ENCODE data around the gene POLR1A.

Gene POLR1A

GRCh38 chr2:86000938-86001312, 104.8 kb downstream of the POLR1A start:
- no peaks in the 10 kb centered on the region for H3K9me3 ChIP-seq (ENCODE audit: control insufficient read depth, low read length)
- H3K27ac ChIP-seq (ENCODE audit: insufficient read depth, low read length, poor library complexity, severe bottlenecking): no peak overlapping the region
- H3K4me3 ChIP-seq (ENCODE audit: insufficient read depth, low read depth, low read length, poor library complexity, severe bottlenecking): no peak overlapping the region
- H3K36me3 ChIP-seq (ENCODE audit: control insufficient read depth, insufficient read depth, low read length): no peaks in the 10 kb centered on the region
- no peaks in the 10 kb centered on the region for H3K27me3 ChIP-seq (replicated peaks; ENCODE audit: control insufficient read depth, insufficient read depth, low read length, poor library complexity, severe bottlenecking)
- H3K4me1 ChIP-seq (ENCODE audit: control insufficient read depth, insufficient read depth, low read length, poor library complexity, severe bottlenecking): peaks cover 11% of the 10 kb centered on the region
- DNase-seq: no peak

DNA sequence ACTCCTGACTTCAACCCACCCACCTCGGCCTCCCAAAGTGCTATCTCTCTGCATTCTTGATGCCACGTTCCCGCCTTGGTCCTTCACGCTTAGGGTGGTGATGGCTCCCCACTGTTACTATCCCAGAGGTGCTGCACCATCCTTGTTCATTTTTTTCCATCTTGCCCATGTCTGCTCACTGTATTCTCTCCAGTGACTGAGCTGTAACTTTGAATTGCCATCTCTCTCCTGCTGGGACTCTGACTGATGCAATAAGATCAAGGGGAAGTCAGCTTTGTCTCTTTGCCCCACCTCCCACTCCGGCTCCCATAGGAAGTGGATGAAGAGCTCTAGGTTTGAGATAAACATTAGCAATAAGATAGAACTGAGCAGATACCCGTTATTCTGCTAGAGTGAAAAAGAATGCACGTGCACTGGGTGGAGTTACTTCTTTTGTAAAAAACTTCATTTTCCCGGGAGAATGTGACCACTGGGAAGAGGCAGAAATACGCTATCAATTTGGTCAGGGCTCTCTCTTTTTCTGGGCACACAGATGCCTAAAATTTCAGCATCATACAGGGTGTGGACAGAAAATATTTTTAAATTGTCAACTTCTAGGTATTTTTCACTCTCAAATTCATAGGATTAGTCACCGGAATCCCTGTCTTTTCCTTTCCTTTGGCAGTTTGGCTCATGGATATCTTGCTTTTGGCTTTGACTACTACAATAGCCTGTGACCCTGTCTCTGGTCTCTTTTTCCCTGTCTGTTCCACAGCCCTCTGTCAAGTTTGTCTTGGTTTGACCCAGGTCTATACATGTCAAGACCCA, 105.4 kb downstream of the POLR1A start:
- DNase-seq: no peak
- H3K9me3 ChIP-seq (ENCODE audit: control insufficient read depth, low read length): no peaks in the 10 kb centered on the region
- no peaks in the 10 kb centered on the region for H3K36me3 ChIP-seq (ENCODE audit: control insufficient read depth, insufficient read depth, low read length)
- H3K4me1 ChIP-seq (ENCODE audit: control insufficient read depth, insufficient read depth, low read length, poor library complexity, severe bottlenecking): peaks cover 11% of the 10 kb centered on the region
- H3K27ac ChIP-seq (ENCODE audit: insufficient read depth, low read length, poor library complexity, severe bottlenecking): no peak overlapping the region
- no peak overlapping the region for H3K4me3 ChIP-seq (ENCODE audit: insufficient read depth, low read depth, low read length, poor library complexity, severe bottlenecking)
- H3K27me3 ChIP-seq (replicated peaks; ENCODE audit: control insufficient read depth, insufficient read depth, low read length, poor library complexity, severe bottlenecking): no peaks in the 10 kb centered on the region

DNA sequence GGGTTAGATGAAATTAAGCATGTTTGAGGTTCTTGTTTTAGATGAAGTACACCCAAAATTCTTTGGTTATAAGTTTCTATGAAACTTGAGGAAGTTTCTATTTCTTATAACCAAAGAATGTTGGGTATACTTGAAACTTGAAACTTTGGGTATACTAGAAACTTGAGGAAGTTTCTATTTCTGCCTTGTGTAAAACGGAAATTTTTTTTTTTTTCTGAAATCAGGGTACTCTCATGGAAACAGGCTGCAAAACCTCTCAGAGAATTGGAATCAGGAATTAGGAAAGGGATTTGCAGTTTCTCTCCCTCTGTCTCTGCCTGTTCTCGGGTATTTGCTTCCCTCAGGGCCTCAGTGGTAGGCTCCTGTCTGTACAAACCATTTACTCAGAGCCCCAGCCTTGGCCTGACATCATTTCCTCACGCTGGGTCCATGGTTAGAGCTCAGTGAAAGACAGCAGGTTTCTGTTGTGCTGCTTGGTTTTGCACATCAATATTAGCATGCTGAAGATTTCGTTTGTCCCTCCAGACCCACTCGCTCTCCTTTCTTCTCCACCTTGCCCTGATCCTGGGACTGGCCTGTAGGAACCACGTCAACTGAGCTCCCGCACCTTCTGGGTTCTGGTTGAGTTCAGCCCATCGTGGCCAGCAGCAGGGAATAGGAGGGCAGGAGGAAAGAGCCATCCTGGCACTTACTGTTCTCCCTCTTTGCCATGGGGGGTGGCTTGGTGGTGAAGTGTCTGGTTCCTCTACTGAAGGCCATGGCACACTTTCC, 106.4 kb downstream of the POLR1A start:
- no peaks in the 10 kb centered on the region for H3K27me3 ChIP-seq (replicated peaks; ENCODE audit: control insufficient read depth, insufficient read depth, low read length, poor library complexity, severe bottlenecking)
- no peaks in the 10 kb centered on the region for H3K36me3 ChIP-seq (ENCODE audit: control insufficient read depth, insufficient read depth, low read length)
- no peak overlapping the region for H3K4me3 ChIP-seq (ENCODE audit: insufficient read depth, low read depth, low read length, poor library complexity, severe bottlenecking)
- peaks cover 21% of the 10 kb centered on the region for H3K4me1 ChIP-seq (ENCODE audit: control insufficient read depth, insufficient read depth, low read length, poor library complexity, severe bottlenecking)
- no peak for DNase-seq
- H3K9me3 ChIP-seq (ENCODE audit: control insufficient read depth, low read length): no peaks in the 10 kb centered on the region
- H3K27ac ChIP-seq (ENCODE audit: insufficient read depth, low read length, poor library complexity, severe bottlenecking): peak overlapping the region; percentile 26

- H3K4me1 ChIP-seq (ENCODE audit: control insufficient read depth, insufficient read depth, low read length, poor library complexity, severe bottlenecking): peaks cover 26% of the 10 kb centered on the region
- no peaks in the 10 kb centered on the region for H3K9me3 ChIP-seq (ENCODE audit: control insufficient read depth, low read length)
- H3K27me3 ChIP-seq (replicated peaks; ENCODE audit: control insufficient read depth, insufficient read depth, low read length, poor library complexity, severe bottlenecking): no peaks in the 10 kb centered on the region
- no peak for DNase-seq
- no peak overlapping the region for H3K27ac ChIP-seq (ENCODE audit: insufficient read depth, low read length, poor library complexity, severe bottlenecking)
- no peak overlapping the region for H3K4me3 ChIP-seq (ENCODE audit: insufficient read depth, low read depth, low read length, poor library complexity, severe bottlenecking)
- H3K36me3 ChIP-seq (ENCODE audit: control insufficient read depth, insufficient read depth, low read length): no peaks in the 10 kb centered on the region
These were observed 107.4 kb downstream of the POLR1A start for GRCh38 chr2:85998071-85998991.

DNA sequence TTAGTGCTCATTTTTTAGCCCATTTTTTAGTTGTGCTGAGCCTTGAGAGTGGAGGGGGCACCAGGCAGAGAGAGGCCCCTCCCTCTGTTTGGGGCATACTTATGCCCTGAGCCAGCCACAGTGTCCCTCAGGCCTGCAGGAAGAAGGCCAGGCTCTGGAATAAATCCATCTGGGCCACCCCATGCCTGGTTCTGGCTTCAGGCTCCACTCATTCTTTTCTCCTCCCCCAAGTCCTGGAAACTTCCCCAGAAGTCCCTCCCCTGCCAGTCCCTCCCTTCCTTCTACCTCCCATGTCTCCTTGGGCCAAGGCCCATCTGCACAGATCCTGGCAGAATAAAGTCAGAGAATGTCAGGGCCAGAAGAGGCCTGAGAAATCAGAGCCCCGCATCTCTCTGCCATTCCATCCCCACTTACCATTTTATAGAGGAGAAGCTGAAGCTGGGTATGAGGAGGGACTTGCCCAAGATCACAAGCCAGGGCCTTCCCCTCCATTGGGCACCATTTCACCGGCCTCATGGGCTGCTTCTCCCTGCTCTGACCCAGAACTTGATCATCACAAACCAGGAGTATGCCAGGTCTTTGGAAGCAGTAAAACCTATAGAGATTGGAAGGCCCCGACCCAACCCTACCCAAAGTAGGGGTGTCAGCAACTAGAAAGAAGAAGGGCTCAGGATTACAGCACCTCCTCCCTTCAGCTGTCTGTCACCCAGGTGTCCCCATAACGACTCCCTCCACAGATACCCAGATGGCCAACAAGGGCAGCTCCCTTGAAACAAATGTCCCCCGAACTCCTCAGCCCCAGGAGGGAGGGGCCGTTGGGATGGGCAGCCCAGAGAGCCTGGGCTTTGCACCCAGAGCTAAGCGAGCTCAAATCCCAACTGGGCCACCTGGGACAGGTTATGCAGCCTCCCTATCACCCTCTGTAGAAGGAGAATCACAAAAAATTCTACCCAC, 108.4 kb downstream of the POLR1A start:
- Histone ChIP-seq H3K27me3 (replicated peaks; ENCODE audit: control insufficient read depth, insufficient read depth, low read length, poor library complexity, severe bottlenecking) (no peaks in the 10 kb centered on the region), H3K36me3 (ENCODE audit: control insufficient read depth, insufficient read depth, low read length) (no peaks in the 10 kb centered on the region), H3K27ac (ENCODE audit: insufficient read depth, low read length, poor library complexity, severe bottlenecking) (no peak overlapping the region), H3K9me3 (ENCODE audit: control insufficient read depth, low read length) (no peaks in the 10 kb centered on the region), H3K4me3 (ENCODE audit: insufficient read depth, low read depth, low read length, poor library complexity, severe bottlenecking) (no peak overlapping the region), H3K4me1 (ENCODE audit: control insufficient read depth, insufficient read depth, low read length, poor library complexity, severe bottlenecking) (peaks cover 26% of the 10 kb centered on the region)
- no peak for DNase-seq

DNA sequence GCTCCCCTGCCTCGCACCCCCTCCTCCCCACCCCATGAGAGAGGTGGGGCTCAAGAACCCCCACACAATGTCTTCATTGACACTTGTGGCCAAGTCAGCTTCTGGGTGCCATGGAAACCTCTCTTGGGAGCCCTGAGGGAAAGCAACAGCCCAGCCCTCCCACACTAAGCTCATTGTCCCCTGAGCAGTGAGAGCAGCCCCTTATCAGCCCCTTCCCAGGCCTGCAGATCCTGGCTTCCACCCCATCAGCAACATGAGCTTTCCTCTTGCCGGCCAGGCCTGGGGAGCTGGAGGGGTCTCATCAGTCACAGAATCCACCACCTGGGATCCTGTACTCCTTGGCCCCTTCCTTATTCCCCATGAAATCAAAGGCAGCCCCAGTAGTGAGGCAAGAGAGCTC, 109.1 kb downstream of the POLR1A start:
- no peaks in the 10 kb centered on the region for H3K9me3 ChIP-seq (ENCODE audit: control insufficient read depth, low read length)
- peaks cover 26% of the 10 kb centered on the region for H3K4me1 ChIP-seq (ENCODE audit: control insufficient read depth, insufficient read depth, low read length, poor library complexity, severe bottlenecking)
- no peaks in the 10 kb centered on the region for H3K36me3 ChIP-seq (ENCODE audit: control insufficient read depth, insufficient read depth, low read length)
- H3K27ac ChIP-seq (ENCODE audit: insufficient read depth, low read length, poor library complexity, severe bottlenecking): no peak overlapping the region
- DNase-seq: no peak
- no peaks in the 10 kb centered on the region for H3K27me3 ChIP-seq (replicated peaks; ENCODE audit: control insufficient read depth, insufficient read depth, low read length, poor library complexity, severe bottlenecking)
- no peak overlapping the region for H3K4me3 ChIP-seq (ENCODE audit: insufficient read depth, low read depth, low read length, poor library complexity, severe bottlenecking)

DNA sequence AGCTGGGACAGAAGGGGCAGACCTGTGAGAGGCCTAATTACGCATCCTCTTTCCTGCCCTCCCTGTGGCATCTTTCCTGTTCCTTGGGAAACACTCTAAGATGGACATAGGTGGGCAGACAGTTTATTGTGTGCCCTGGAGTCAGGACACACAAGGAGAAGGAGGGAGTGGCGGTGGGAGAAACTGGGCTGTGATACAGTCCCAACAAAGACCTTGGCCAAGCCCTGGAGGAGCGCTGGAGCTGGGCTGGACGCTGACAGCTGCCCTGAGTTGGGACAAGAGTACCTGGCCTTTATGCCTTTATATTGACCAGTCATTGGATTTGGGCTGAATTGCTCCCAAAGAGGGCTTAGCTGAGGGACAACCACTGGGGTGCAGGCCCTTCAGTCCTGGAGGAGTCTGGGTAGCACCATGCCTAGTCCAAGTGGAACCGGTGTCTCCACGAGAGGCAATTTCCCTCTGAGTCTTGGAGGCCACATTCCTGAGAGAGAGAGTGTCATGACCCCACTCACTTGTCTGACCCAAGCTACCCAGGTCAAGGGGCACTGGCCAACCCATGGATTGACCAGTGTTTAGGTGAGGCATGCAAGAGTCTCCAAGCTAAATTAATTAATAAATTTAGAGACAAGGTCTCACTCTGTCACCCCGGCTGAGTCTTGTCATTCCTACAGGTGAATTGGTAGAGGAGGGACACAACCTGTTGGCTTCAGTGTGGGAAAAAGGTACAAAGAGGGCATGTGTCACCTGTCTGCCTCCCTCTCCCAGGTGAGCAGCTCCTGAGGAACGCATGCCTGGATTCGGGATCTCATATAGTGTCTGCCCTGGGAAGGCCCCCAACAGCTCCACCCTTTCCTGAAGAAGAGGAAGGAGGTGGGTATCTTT, 109.8 kb downstream of the POLR1A start:
- no peak overlapping the region for H3K27ac ChIP-seq (ENCODE audit: insufficient read depth, low read length, poor library complexity, severe bottlenecking)
- H3K36me3 ChIP-seq (ENCODE audit: control insufficient read depth, insufficient read depth, low read length): no peaks in the 10 kb centered on the region
- H3K4me3 ChIP-seq (ENCODE audit: insufficient read depth, low read depth, low read length, poor library complexity, severe bottlenecking): no peak overlapping the region
- H3K4me1 ChIP-seq (ENCODE audit: control insufficient read depth, insufficient read depth, low read length, poor library complexity, severe bottlenecking): peaks cover 26% of the 10 kb centered on the region
- no peaks in the 10 kb centered on the region for H3K9me3 ChIP-seq (ENCODE audit: control insufficient read depth, low read length)
- DNase-seq: no peak
- H3K27me3 ChIP-seq (replicated peaks; ENCODE audit: control insufficient read depth, insufficient read depth, low read length, poor library complexity, severe bottlenecking): no peaks in the 10 kb centered on the region

DNA sequence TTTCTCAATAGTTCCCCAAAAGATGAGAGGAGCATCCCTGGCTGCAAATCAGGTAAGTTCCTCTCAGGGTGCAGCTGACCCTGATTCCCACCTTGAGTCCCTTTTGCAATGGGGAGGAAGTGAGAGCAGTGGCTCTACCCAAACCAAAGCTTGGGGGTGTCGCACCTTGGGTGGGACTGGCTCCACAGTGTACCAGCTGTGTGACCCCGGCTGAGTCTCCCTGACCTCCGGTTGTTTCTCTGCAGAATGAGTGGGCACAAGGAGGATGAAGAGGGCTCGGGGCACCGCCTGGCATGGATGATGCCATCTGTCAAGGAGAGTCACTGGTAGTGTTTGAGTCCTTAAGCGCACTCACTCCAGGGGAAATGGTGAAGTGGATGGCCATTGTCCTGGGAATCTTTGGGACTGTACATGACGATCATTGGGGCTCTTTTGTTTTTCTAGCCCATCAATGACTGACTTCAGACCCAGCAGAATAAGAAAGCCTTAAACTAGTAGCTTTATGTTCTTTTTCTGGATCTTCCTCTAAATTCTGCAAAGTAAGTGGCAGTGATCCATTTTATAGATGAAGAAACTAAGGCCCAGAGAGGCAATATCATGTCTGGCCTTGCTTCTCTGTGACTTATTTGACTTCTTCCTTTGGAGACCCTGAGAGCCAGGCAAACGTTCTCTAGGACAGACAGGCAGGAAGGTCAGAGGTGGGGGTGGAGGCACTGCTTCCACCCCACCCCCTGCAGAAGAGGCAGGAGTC, 110.6 kb downstream of the POLR1A start:
- Histone ChIP-seq H3K36me3 (ENCODE audit: control insufficient read depth, insufficient read depth, low read length) (no peaks in the 10 kb centered on the region), H3K27me3 (replicated peaks; ENCODE audit: control insufficient read depth, insufficient read depth, low read length, poor library complexity, severe bottlenecking) (no peaks in the 10 kb centered on the region), H3K27ac (ENCODE audit: insufficient read depth, low read length, poor library complexity, severe bottlenecking) (no peak overlapping the region), H3K9me3 (ENCODE audit: control insufficient read depth, low read length) (no peaks in the 10 kb centered on the region), H3K4me1 (ENCODE audit: control insufficient read depth, insufficient read depth, low read length, poor library complexity, severe bottlenecking) (peaks cover 26% of the 10 kb centered on the region), H3K4me3 (ENCODE audit: insufficient read depth, low read depth, low read length, poor library complexity, severe bottlenecking) (no peak overlapping the region)
- no peak for DNase-seq

Measured in effector memory CD4-positive, alpha-beta T cell (primary cell).